Measurements from ENCODE around the gene TMA16.
"Not testable (repeated sequence)": the region's sequence is repeated elsewhere in the genome, so short reads cannot be mapped to it uniquely, and the experiment has no call there.

The TMA16 gene

DNA sequence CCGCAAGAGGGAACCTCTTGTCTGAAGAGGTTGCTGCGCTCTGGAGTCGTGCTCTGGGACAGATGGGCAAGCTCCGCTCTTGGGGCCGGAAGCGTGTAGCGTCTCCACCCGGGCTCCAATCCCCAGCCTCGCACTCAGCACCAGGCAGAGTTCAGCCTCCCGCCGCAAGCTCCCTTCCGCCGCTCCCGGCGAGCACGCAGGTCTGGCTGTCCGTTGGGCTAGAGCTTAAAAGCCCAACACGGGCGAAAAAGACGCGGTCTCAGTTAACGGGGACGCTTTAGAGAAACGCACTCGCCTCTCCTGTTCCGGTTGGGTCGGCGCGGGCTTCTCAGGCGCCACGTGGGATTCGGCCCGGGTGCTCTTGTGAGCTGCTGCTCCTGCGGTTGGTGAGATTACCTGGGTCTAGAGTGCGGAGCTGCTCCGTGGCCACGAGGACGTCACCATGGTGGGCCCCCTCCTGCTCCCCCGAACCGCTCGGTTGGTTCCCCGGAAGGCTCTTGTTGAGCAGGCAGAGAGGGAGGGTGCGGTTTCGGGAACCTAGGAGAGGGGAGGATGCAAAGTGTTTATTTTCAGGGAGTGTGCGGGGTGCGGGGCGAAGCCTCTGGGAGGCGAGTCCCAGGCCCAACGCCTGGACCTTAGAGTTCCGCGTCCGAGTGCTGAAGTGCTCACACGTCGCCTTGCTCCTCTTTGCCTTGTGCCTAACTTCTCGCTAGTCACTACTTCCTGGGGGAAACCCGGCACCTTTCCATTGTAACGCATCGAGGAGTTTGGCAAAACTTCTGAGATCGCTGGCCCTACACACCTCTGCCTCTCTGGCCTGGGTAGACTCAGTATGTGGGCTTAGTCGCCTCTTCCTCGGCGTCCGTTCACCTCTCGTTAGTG lies at the start of gene TMA16:
Gene TMA16 (plus strand): TSS at position 331 of the 882 bp plus-strand sequence. CDS start 112 bp downstream, at position 443.
- peak; percentile 46 to 51 for DNase-seq (ENCODE audit: extremely low read depth in 1 of 2, low read depth in 1 of 2)

DNA sequence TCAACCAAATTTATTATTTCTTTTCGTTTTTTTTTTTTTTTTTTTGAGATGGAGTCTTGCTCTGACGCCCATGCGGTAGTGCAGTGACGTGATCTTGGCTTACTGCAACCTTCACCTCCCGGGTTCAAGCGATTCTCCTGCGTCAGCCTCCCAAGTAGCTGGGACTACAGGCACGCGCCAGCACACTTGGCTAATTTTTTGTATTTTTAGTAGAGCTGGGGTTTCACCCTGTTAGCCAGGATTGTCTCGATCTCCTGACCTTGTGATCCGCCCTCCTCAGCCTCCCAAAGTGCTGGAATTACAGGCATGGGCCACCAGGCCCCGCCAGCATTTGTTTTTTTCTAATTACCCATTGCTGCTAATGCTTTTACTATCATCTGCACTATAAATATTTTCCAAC lies 47.5 kb upstream of the TMA16 start:
- not testable (repeated sequence) for DNase-seq (ENCODE audit: extremely low read depth in 1 of 2, low read depth in 1 of 2)

DNA sequence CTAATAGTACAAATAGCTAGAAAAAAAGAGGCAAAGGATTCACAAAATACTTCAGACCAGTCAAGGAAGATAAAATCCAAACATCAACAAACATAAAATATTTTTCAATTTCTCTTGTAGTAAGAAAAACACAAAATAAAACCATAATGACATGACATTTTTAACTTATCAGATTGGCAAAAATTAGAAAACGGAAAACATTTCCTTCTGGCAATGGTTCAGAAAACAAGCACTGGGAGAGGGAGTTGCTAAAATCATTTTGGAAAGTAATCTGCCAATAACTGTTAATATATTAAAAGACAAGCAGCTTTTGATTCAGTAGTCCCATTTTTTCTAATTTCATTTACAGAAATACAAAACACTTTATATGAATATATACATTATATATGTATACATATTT lies 47.0 kb upstream of the TMA16 start:
- no peak for DNase-seq (ENCODE audit: extremely low read depth in 1 of 2, low read depth in 1 of 2)

DNA sequence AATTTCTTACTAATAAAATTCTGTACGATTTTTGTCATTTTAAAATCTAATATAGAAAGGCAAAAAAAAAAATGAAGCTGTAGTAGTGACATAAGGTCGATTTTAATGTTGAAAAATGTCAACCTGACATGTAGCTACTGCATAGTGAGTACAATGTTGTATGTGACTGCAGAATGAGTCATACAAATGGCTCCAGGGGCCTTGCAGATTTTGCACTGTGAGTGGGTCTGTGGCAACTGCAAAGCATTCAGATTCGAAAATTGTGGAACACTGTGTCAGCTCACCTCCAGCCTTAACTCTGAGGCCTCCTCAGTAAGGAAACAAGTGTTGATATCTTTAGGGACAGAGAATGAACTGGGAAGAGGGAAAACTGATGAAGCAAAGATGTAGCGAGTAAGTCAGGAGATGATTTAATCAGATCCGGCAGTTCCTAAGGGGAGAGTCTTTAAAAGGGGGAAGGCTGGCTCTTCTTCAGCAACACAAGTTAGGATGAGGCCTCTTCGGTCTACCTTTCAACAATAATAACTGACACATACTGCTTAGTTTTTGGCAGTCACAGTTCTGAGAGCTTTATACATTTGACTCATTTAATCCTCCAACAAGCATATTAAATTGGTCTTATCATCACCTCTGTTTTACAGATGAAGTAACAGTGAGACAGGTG lies 45.8 kb upstream of the TMA16 start:
- DNase-seq (ENCODE audit: extremely low read depth in 1 of 2, low read depth in 1 of 2) = no peak

DNA sequence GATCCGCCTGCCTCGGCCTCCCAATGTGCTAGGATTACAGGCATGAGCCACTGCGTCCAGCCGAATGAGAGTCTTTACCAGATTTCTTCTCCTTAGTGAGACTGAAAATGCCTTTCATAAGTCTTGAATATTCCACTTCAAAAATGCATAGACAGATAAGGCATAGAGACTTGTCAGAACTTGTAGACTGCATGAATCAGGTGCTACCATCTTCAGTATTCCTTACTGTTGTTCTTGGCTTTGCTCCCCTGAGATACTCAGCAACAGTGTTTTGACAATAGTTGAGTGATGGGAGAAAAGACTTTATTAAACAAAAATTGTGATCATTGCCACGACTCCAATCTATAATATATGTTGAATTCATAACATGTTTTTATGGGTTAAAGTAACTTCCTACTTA lies 31.9 kb upstream of the TMA16 start:
- DNase-seq (ENCODE audit: extremely low read depth in 1 of 2, low read depth in 1 of 2) = no peak

DNA sequence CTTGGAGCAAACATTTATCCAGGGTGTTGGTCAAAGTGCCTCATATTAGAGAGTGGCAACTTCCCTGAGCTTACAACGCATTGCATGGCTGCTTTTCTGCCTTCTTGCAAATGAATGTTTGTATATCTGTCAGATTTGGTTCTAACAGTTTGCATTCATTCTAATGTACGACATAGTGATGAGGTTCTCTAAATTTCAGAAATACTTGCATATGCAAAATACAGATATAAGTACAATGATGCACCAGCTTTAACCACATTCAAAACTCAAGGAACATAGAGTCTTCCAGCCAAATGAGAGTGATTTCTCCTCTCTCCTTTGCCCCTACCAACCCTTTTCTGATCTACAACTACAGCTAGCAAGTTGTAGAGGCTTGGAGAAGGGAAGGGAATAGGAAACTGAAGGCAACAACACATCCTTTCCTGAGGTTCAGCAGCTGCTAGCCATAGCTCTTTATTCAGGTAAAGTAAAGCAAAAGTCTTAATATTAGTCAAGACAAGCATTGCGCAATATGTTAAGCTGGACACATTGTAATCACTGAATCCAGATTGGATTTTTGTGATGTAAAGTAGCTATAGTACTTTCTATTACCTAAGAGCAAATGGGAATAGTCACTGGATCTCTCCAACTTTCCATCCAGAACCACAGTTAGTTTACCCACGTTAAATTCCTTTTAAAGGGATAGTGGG lies 27.3 kb upstream of the TMA16 start:
- no peak for DNase-seq (ENCODE audit: extremely low read depth in 1 of 2, low read depth in 1 of 2)

DNA sequence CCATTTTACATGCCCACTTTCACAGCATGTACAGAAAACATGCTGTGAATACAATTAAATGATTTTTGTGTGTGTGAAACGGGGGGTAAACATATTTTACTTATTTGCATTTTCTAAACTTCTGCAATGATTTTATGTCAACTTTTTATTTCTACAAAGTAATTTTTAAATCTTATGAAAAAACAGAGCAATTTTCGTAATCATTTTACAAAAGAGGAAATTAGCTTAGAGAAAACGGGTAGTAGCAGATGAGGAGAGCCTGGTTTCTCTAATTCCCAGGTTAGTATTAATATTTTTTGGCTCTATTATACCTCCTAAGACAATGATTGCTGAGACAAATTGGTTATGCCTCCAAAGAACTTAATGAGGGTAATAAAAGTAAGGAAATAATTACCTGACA lies 24.1 kb upstream of the TMA16 start:
- no peak for DNase-seq (ENCODE audit: extremely low read depth in 1 of 2, low read depth in 1 of 2)

DNA sequence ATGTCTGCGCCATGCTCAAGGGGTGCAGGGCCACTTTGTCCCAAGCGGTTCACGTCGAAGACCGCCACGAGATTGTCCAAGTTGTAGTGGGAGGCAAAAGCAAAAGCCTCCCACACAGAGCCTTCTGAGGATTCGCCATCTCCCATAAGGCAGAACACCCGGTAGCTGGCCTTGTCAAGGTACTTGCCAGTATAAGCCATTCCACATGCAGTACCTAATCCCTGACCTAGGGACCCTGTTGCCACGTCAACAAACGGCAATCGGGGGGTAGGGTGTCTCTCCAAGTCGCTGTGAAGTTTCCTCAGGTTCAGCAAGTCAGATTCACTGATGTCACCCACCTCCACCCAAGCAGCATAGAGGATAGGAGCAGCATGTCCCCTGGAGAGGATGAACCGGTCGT lies 21.4 kb upstream of the TMA16 start:
- DNase-seq (ENCODE audit: extremely low read depth in 1 of 2, low read depth in 1 of 2) = no peak

DNA sequence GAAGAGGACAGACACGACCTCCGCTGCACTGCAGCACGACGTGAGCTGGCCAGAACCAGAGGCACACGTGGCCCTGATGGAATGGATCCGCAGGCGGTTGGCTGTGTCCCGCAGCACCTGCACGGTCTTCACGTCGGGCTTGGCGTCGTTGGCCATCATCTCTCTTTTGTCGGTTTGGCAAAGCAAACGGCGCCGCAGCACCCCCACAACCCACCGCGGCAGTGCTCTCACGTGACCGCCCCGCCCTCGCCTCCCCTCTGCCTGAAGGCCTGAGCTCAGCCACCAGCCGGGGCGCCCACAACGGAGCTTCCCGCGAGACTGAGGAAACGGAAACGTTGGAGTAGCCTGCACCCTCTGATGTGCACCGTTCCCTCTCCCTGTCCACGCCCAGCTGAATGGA lies 20.9 kb upstream of the TMA16 start, which contains the start of gene TKTL2:
Gene TKTL2 (minus strand): TSS at position 179 of the 400 bp plus-strand sequence. CDS start 20 bp downstream, at position 159.
- DNase-seq (ENCODE audit: extremely low read depth in 1 of 2, low read depth in 1 of 2) = no peak

DNA sequence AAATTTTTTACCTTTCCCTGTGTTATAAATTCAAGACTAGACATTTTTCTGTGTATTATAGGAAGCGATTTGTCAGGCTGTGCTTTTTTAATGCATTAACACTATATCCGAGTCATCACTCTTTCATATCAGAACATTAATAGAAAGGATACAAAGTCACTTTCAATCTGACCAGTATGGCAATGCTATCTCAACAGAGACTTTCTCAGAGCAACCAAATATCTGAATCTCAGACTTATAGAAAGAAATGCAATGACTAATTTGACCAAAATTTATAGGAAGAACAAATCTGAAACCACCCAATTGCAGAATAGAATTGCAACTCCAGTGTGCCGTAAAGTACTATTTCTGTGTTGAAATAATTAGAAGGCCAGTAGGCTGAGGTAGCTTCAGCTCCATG lies 20.5 kb upstream of the TMA16 start:
- DNase-seq (ENCODE audit: extremely low read depth in 1 of 2, low read depth in 1 of 2) = no peak

DNA sequence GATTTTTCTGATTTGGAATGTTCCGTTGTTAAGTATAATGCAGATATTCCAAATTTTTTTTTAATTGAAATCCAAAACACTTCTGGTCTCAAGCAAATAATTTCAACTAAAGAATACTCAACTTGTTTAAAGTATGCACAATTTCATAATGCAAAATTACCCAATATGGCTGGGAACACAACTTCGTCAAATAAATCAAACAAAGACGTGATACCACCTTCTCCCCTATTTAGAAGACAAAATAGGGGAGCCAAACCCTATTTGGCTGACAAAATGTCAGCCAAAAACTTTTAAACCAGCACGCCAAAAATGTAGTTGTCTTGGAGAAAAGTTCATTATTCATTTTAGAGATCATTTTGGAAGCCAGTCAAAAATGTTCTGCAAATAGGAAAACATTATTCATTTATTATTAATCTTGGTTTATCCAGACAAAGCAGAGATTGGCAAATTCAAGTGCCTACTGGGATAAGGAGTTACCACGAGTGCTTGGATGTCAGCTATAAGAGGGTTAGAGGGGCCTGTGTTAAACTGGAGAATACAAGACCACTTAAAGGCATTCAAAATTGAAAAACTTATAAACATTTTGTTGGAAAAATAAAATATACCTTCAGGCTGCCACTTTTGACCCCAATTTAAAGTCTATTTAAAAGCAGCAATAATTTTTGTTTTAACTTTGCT lies 17.6 kb upstream of the TMA16 start:
- no peak for DNase-seq (ENCODE audit: extremely low read depth in 1 of 2, low read depth in 1 of 2)

DNA sequence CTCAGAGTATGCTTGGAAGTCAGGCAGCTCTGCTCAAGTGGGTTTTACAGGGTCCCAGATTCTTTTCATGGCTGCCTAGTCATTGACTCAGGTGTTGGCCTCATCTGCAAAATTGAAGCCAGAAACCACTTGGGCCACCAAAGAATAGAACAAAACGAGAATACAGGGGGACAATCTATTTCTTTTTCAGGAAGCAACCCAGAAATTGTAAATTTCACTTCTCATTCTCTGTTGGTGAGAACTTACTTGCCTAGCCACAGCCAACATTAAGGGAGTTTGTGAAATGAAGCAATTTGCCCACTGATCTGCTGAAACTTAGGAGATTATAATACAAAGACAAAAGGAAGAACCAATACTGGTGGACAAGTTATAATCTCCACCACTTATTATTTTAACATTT lies 12.3 kb upstream of the TMA16 start:
- no peak for DNase-seq (ENCODE audit: extremely low read depth in 1 of 2, low read depth in 1 of 2)

DNA sequence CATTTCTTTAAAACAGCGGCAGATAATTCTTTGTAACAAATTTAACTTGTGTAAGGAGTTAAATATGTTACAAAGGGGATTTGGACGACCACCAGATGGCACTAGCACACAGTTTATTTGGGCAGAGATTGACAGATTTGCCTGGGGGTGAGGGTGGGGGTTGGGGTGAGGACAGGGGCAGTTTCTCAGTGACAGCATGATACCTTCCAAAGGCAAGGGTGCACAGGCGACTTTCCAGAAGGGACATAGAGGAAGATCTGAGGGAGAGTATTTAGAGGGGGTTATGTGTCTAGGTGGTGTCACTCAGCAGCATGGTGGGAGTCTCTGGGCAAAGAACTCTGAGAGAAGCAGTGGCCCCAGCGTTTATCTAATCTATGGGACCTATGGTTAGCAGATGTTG lies 9.6 kb upstream of the TMA16 start:
- peak in 1 of 2 donors; percentile 39 for DNase-seq (ENCODE audit: extremely low read depth in 1 of 2, low read depth in 1 of 2)

DNA sequence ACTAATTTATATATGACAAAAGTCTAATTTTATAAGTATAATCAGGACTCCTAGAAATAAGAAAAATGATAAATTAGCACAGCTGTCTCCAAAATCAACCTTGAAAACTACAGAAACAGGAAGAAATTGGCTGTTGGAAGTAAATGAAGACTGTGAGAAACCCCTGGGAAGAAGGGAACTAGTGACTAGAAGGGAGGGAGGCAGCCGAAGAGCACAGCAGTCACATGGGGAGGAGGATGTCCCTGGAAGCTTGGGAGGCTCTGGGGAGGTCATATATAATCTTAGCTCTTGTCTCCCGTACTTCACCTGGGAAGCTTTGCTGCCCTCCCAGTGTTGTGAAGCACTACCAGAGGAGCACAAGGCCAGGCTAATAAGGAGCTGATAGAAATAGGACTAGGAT lies 8.9 kb upstream of the TMA16 start:
- no peak for DNase-seq (ENCODE audit: extremely low read depth in 1 of 2, low read depth in 1 of 2)

DNA sequence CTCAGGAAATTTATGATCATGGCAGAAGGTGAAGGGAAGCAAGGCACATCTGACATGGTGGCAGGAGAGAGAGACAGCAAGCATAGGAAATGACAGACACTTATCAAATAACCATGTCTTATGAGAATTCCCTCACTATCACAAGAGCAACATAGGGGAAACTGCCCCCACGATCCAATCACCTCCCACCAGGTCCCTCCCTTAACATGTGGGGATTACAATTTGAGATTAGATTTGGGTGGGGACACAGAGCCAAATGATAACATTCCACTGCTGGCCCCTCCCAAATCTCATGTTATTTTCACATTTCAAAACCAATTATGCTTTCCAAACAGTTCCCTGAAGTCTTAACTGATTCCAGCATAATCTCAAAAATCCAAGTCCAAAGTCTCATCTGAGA lies 8.2 kb upstream of the TMA16 start:
- DNase-seq (ENCODE audit: extremely low read depth in 1 of 2, low read depth in 1 of 2) = no peak

DNA sequence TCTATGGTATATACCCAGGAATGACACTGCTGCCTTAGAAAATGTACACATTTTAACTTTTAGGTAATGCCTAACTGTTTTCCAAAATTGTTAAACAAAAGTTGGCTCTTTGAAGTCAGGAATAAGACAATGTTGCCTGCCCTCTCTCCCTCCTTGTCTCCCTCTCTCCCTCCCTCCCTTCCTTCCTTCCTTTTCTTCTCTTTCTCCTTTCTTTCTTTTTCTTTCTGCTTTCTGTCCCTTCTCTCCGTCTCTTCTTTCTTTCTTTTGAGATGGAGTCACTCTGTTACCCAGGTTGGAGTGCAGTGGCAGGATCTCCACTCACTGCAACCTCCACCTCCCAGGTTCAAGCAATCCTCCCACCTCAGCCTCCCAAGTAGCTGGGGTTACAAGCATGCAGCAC lies 4.6 kb upstream of the TMA16 start:
- DNase-seq (ENCODE audit: extremely low read depth in 1 of 2, low read depth in 1 of 2) = no peak

DNA sequence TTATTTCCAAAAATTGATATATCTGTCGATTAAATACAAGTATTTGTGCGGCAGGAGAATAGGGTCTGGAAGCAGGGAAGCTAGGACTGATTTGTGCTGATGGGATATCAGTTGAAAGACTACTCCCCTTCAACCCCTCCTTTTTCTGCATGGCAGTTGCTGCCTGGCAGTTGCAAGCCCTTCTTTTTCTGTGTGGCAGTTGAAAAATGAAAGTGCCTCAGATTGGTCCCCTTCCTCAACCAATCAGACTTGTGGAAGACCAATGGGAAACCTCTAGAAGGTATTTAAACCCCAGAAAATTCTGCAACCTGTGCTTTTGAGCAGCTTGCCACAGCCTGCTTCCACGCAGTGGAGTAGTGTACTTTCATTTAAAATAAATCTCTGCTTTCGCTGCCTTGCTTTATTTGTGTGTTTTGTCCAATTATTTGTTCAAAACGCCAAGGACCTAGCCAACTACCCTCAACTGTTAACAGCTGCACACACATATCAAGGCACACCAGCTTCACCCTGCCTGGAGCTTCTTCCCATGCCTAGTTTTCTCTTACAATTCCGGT lies 1.5 kb upstream of the TMA16 start:
- DNase-seq (ENCODE audit: extremely low read depth in 1 of 2, low read depth in 1 of 2) = no peak

DNA sequence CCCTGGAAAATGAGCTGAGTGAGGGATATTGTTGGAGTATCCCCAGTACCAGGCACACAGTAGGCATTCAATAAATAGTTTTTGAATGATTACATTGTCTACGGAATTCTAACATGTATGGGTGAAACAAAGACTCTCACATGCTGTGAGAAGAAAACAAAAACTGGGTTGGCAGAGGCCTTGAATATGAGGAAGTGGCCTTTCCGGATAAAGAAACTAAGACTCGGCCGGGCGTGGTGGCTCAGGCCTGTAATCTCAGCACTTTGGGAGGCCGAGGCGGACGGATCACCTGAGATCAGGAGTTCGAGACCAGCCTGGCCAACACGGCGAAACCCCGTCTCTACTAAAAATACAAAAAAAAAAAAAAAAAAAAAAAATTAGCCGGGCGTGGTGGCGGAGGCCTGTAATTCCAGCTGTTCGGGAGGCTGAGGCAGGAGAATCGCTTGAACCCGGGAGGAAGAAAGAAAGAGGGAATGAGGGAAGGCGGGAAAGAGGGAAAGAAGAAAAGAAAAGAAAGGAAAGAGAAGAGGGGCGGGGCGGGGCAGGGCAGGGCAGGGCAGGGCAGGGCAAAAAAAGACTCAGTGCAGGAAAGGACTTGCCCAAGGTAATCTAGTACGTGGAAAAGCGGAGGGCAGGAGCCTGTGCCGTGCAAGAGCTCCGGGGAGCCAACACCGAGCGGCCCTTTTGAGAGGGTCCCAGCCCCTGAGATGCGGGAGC lies 689 bp upstream of the TMA16 start:
- no peak for DNase-seq (ENCODE audit: extremely low read depth in 1 of 2, low read depth in 1 of 2)

DNA sequence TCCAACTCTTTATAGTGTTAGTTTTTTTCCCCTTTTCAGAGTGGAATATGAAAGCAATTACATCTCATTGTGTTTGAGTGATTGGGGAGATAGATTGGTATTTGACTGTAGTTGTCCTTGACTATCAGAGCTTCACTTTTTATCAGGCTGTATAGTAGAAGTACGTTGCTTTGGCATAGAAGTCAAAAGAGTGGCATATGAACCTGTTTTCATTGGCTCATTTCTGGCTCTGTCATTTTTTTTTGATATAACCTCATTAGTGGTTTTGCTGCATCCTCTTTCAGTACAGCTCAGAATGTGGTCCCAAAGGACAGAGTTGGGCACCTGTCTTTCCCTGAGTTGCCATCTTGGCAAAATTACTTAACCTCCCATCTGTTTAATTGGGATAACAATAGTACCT lies 1.4 kb downstream of the TMA16 start:
- DNase-seq (ENCODE audit: extremely low read depth in 1 of 2, low read depth in 1 of 2) = no peak

DNA sequence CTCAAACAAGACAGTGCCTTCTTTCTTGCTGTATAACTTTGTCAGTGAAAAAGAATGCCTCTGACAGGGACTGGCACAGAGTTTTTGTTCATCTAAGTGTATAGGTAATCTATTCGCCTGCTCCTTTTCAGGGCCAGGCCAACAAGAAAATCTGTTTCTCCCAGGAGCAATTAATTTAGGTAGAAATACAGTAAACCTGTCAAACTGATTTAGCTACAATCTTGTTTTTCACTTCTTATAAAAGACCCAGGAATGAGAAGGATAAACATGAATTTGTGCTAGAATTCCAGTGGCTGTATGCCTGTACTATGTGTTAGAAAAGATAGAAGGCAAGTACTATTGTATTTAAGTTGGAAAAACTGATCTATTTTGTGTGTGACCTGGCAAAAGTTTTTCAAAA lies 6.1 kb downstream of the TMA16 start:
- DNase-seq (ENCODE audit: extremely low read depth in 1 of 2, low read depth in 1 of 2) = no peak
